Pancreas (tissue), 10 donors: ENCODE results near the gene HINFP. TPM values are rescaled to one million over a fixed set of nuclear protein-coding genes. Genes with fewer than 3 reads are reported as not detected.
"Not testable (repeated sequence)": the region's sequence is repeated elsewhere in the genome, so short reads cannot be mapped to it uniquely, and the experiment has no call there.

Experiments used
- ATAC-seq, 4 donors: fragments of 200-7000 bp; cut with Tn5 transposase; one replicate each; pipeline versions ENCODE4 v1.8.0 to v1.9.1; 2020; ENCODE audit warnings: mild to moderate bottlenecking in 4 of 4, moderate library complexity in 4 of 4
- DNase-seq, 6 donors: peaks; one replicate each; pipeline ENCODE4 v3.0.0-alpha.2; 2020
- FAIRE-seq: peaks from 2 replicates; lab custom pipeline; 2012; peaks lifted over from hg19 to GRCh38; lab: Jason Lieb, UNC
- H3K27ac ChIP-seq, 4 donors: fragments of 200-600 bp; sonication (generic); 1 replicate in 3 of 4; 2 replicates in 1 of 4; pipeline versions ENCODE4 v1.5.0 to v1.8.0; 2020
- H3K27me3 ChIP-seq, 4 donors: fragments of 200-600 bp; one replicate each; pipeline ENCODE4 v1.8.0; 2021
- H3K36me3 ChIP-seq, 3 donors: fragments of 200-600 bp; sonication (generic) in 1 of 3; one replicate each; pipeline versions ENCODE4 v1.5.0 to v1.8.0; 2020 to 2021
- H3K4me1 ChIP-seq, 3 donors: fragments of 200-600 bp; one replicate each; pipeline ENCODE4 v1.8.0; 2021
- H3K4me3 ChIP-seq, 4 donors: fragments of 200-600 bp; sonication (generic) in 2 of 4; one replicate each; pipeline versions ENCODE4 v1.5.0 to v1.8.0; 2020 to 2021
- H3K9me3 ChIP-seq, 4 donors: fragments of 200-600 bp; one replicate each; pipeline ENCODE4 v1.8.0; 2021
- CTCF ChIP-seq, 4 donors: fragments of 200-600 bp; sonication (generic) in 3 of 4; IDR thresholded peaks; one replicate each; pipeline versions ENCODE4 v1.5.0 to v1.8.0; 2021; ENCODE audit warnings: antibody characterized with exemption in 4 of 4
- WGBS, 2 donors: extraction: QIAGEN DNeasy Blood & Tissue Kit; methylation state at CpG; one replicate each; pipeline ENCODE4 v1.1.7; 2013; 5-methylcytosine and 5-hydroxymethylcytosine counted together
- intact Hi-C, 3 donors: fragments of 100-400 bp; cut with DNase I; formaldehyde crosslinking; loops; one replicate each; pipeline versions ENCODE4 v1.11.1 to v1.14.2; 2022
- polyA plus RNA-seq, 2 donors: library from polyadenylated mRNA; stranded (reverse); fragments of 200-250 nt; gene quantifications; one replicate each; pipeline ENCODE4 v1.2.3, GENCODE V29; 2013
- total RNA-seq, 6 donors: library from RNA; stranded (reverse); fragmentation: NEBNext Ultra II Directional in 4 of 6; extraction: Animal tissue kit (Norgen Biotek cat#: 25700) in 4 of 6; gene quantifications; one replicate each; pipeline versions ENCODE4 v1.2.1 to v1.2.4, GENCODE V29; 2021 to 2023
- donor health status: healthy with polysubstance abuse.
- donor health status: DM: no; HTN: no; CAD: no; lungs with moderate emphysema.
- donor health status: DM: no; HTN: no; CAD: no.
- donor health status: control.
- donor health status: control.
- donor health status: Bipolar disorder and iron deficiency.
- donor health status: DM: yes; HTN: yes; CAD: no.
- donor health status: DM: no; HTN: no; CAD: no.
- donor health status: DM: no; HTN: no; CAD: no.
- donor health status: DM: yes; HTN: yes; CAD: no.

HINFP gene
- total and polyA plus RNA-seq, 8 donors = 8.6 to 21.3 (median 13.3) TPM

- ATAC-seq (peak; percentile 91 to 95 (median 92)), DNase-seq (peak; percentile 85 to 94 (median 91)), FAIRE-seq (peak; percentile 13)
- Histone ChIP-seq H3K9me3 (no peaks in the 10 kb centered on the region), H3K27ac (peak within 1 kb of the TSS; percentile 79 to 96 (median 87)), H3K4me3 (peak within 1 kb of the TSS; percentile 67 to 86 (median 78)), H3K4me1 (peaks cover 6 to 26% (median 18%) of the 10 kb centered on the region in 3 donors), H3K27me3 (no peaks in the 10 kb centered on the region), H3K36me3 (peaks cover 0 to 12% (median 0%) of the 10 kb centered on the region in 3 donors)
- intact Hi-C loops = no loop called here
- TF ChIP-seq CTCF (IDR thresholded peaks at IDR 0.05) = no peak
- 0% methylated on average over 32 of the region's 32 CpGs for WGBS, 2 donors
Measured at GRCh38 chr11:119101759-119102423, 19.5 kb upstream of the HINFP start, which contains the start of gene DPAGT1. Gene DPAGT1 (minus strand): TSS chr11:119101853. CDS start chr11:119101655, 198 bp downstream.

- 81 to 86% methylated on average over 18 of the region's 18 CpGs for WGBS, 2 donors
Measured at GRCh38 chr11:119103161-119103664, 18.2 kb upstream of the HINFP start.

GRCh38 chr11:119103793-119104192, 17.6 kb upstream of the HINFP start:
- FAIRE-seq (no peak), ATAC-seq (no peak), DNase-seq (no peak)
- intact Hi-C loops = no loop called here
- H3K36me3 ChIP-seq = no peaks in the 10 kb centered on the region
- H3K27ac ChIP-seq = peak overlapping the region in 1 of 4 donors; percentile 96
- H3K4me1 ChIP-seq = peaks cover 6 to 32% (median 18%) of the 10 kb centered on the region in 3 donors
- no peak overlapping the region for H3K4me3 ChIP-seq
- H3K9me3 ChIP-seq = no peaks in the 10 kb centered on the region
- no peaks in the 10 kb centered on the region for H3K27me3 ChIP-seq
- no peak for TF ChIP-seq CTCF (IDR thresholded peaks at IDR 0.05)
- WGBS, 2 donors = 57 to 61% methylated on average over 4 of the region's 4 CpGs

More at GRCh38 chr11:119103161-119103664, 18.2 kb upstream of the HINFP start:
- FAIRE-seq, ATAC-seq, intact Hi-C loops, H3K27me3 ChIP-seq, H3K9me3 ChIP-seq, H3K36me3 ChIP-seq: not testable (repeated sequence)
- peak overlapping the region; percentile 79 to 96 (median 87) for H3K27ac ChIP-seq
- peak overlapping the region in 3 of 4 donors; percentile 67 to 84 (median 71) for H3K4me3 ChIP-seq
- peak in 1 of 6 donors; percentile 13 for DNase-seq
- H3K4me1 ChIP-seq = peaks cover 6 to 26% (median 18%) of the 10 kb centered on the region in 3 donors

- Histone ChIP-seq H3K4me1 (peaks cover 3 to 28% (median 7%) of the 10 kb centered on the region in 3 donors), H3K27me3 (no peaks in the 10 kb centered on the region), H3K9me3 (no peaks in the 10 kb centered on the region), H3K36me3 (peaks cover 0 to 9% (median 0%) of the 10 kb centered on the region in 3 donors), H3K4me3 (peak within 1 kb of the TSS; percentile 69 to 99 (median 88)), H3K27ac (peak within 1 kb of the TSS; percentile 4 to 69 (median 56))
- no peak for TF ChIP-seq CTCF (IDR thresholded peaks at IDR 0.05)
- intact Hi-C loops = no loop called here
- DNase-seq = peak; percentile 84 to 94 (median 90)
- peak; percentile 87 to 91 (median 89) for ATAC-seq
- WGBS, 2 donors = 1 to 3% methylated on average over 24 to 49 of the region's 49 CpGs
- no peak for FAIRE-seq
Measured at GRCh38 chr11:119106564-119107537, 14.5 kb upstream of the HINFP start, which contains the start of gene C2CD2L. Gene C2CD2L (plus strand): TSS chr11:119107344. CDS start chr11:119107742, 398 bp downstream.
